Stimulated activated memory B cell treated with anti-CD40 and anti-IgM and Interleukin-4, amounts not matched to agents 10 μg/mL and 1 μg/mL and 100 μg/mL, for 72 hours (primary cell): ENCODE results near the gene AKAP3.
A peak's percentile ranks its signal among the peaks of the same experiment; 100 is the strongest.

Source experiments
- ATAC-seq: fragments of 150-1000 bp; cut with Tn5 transposase; 2 replicates; pipeline ENCODE4 v1.10.0; 2021
- H3K27ac Mint-ChIP-seq: one replicate; pipeline ENCODE4 v1.8.0; 2022; ENCODE audit warnings: mild to moderate bottlenecking, mixed read lengths
- H3K27me3 Mint-ChIP-seq: one replicate; pipeline ENCODE4 v1.8.0; 2022; ENCODE audit warnings: mixed read lengths
- H3K36me3 Mint-ChIP-seq: one replicate; pipeline ENCODE4 v1.8.0; 2022; ENCODE audit warnings: mixed read lengths
- H3K4me1 Mint-ChIP-seq: one replicate; pipeline ENCODE4 v1.8.0; 2022; ENCODE audit warnings: mixed read lengths
- H3K4me3 Mint-ChIP-seq: one replicate; pipeline ENCODE4 v1.8.0; 2022; ENCODE audit warnings: mild to moderate bottlenecking, moderate library complexity, mixed read lengths
- H3K9me3 Mint-ChIP-seq: one replicate; pipeline ENCODE4 v1.8.0; 2022; ENCODE audit warnings: mixed read lengths

The AKAP3 gene

DNA sequence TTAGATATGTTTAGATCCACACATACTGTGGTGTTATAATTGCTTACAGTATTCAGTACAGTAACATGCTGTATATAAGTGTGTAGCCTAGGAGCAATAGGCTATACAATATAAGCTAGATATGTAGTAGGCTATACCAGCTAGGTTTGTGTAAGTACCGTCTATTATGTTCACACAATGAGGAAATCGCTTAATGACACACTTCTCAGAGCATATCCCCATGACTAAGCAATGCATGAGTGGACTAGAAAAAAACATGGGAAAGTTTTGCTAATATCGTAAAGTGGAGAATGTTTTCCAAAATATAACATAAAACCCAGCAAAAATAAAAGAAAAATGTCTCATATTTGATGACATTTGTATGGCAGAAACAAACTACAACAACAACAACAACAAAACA is 27.3 kb downstream of the AKAP3 start:
- Mint-ChIP-seq H3K36me3 (no peaks in the 10 kb centered on the region), H3K27ac (no peak overlapping the region), H3K4me3 (no peak overlapping the region), H3K27me3 (no peaks in the 10 kb centered on the region), H3K9me3 (peaks cover 3% of the 10 kb centered on the region), H3K4me1 (no peaks in the 10 kb centered on the region)
- ATAC-seq: no peak

DNA sequence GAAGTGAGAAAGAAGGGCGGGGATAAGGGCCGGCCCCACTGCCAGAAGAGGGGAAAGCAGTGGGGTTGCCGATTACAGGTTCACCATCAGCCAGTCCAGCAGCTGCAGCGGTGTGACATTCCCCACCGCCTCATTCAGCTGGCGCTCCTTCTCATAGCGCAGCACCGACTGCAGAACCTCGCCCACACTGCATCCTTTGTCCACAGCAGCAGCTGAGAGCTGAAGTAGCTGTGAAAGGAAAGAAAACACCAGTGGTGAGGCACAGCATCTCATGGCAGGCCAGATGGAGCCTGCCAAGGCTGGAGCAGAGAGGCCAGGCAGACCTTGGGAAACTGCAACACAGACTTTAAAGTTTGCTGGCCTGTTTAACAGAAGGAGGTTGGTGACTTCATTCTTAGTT is 33.2 kb downstream of the AKAP3 start:
- no peak for ATAC-seq
- Mint-ChIP-seq H3K4me1 (no peaks in the 10 kb centered on the region), H3K27ac (no peak overlapping the region), H3K27me3 (no peaks in the 10 kb centered on the region), H3K36me3 (peaks cover 38% of the 10 kb centered on the region), H3K9me3 (no peaks in the 10 kb centered on the region), H3K4me3 (no peak overlapping the region)

DNA sequence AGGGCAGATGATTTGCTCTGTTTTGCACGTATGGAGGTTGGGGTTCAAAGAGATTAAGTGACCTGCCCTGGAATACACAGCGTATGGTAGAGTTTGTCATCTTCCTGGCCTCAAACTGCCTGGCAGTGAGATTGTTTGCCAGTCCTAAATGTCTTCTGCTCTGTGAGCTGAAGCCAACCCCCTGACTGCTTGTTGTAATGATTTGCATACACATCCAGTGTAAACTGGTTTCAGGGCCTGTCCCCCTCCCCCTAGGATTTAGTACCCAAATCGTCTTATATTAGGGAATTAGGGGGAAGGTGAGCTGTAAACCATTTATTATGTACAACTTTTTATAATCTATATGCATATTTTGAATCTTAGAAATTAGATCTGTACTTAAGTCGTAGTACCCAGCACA is 38.4 kb downstream of the AKAP3 start:
- no peaks in the 10 kb centered on the region for H3K9me3 Mint-ChIP-seq
- no peak overlapping the region for H3K27ac Mint-ChIP-seq
- H3K4me1 Mint-ChIP-seq: peaks cover 11% of the 10 kb centered on the region
- peaks cover 53% of the 10 kb centered on the region for H3K36me3 Mint-ChIP-seq
- ATAC-seq: no peak
- no peak overlapping the region for H3K4me3 Mint-ChIP-seq
- no peaks in the 10 kb centered on the region for H3K27me3 Mint-ChIP-seq

DNA sequence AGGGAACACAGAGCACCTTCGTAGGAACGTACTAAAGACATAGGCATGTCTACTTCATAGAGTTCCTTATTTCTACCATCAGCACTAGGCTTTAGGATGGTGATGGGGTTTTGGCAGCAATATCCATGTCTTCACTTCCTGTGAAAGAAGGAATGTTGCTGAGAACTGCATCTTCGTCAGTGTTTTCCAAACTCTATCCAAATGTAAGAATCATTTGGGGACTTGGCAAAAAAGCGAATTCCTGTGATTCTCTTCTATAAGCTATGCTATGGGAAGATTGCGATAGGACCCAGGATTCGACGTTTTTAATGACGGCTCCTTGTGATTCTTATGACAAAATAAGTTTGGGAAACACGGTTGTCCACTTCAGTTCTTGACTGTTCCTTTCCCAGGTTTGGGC is 39.8 kb downstream of the AKAP3 start:
- Mint-ChIP-seq H3K27ac (no peak overlapping the region), H3K9me3 (no peaks in the 10 kb centered on the region), H3K27me3 (no peaks in the 10 kb centered on the region), H3K4me3 (no peak overlapping the region), H3K4me1 (peaks cover 19% of the 10 kb centered on the region), H3K36me3 (peaks cover 39% of the 10 kb centered on the region)
- ATAC-seq: no peak

DNA sequence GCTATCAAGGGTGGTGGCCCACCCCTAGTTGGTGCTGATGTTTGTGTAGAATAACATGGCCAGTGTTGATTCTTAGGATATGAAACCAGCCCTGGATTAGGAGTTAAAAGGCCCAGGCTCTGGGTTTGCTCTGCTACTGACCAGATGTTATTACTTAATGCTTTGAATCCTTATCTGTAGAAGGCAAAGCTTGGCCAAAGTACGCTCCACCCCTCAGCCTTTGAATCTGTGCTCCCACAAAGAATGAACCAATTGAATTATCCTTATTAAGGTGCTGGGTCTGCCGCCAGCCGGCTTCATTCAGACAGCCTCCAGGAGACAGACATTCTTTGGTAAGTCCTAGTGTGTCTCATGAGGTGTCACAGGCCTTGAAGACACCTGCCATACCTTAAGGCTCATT is 41.8 kb downstream of the AKAP3 start:
- H3K4me1 Mint-ChIP-seq: peaks cover 19% of the 10 kb centered on the region
- H3K27ac Mint-ChIP-seq: no peak overlapping the region
- H3K27me3 Mint-ChIP-seq: no peaks in the 10 kb centered on the region
- H3K36me3 Mint-ChIP-seq: peaks cover 24% of the 10 kb centered on the region
- no peaks in the 10 kb centered on the region for H3K9me3 Mint-ChIP-seq
- ATAC-seq: no peak
- no peak overlapping the region for H3K4me3 Mint-ChIP-seq

DNA sequence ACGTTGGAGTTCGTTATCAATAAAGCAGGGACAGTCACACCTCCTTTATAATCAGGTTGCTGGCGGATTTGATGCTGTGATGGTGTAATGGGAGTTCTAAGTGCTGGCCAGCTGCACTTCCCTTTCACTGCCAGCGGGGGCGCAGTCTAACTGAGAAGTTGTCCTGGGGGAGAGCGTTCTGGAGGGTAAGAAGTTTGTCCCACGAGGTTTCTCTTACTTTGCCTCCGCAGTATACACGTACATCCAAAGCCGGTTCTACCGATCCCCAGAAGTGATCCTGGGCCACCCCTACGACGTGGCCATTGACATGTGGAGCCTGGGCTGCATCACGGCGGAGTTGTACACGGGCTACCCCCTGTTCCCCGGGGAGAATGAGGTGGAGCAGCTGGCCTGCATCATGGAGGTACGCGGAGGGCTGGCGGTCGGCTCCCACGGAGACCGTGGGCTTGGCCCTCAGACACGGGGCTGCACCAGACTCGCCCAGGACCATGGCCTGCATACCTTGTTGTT is 44.1 kb downstream of the AKAP3 start:
- Mint-ChIP-seq H3K9me3 (no peaks in the 10 kb centered on the region), H3K36me3 (peaks cover 10% of the 10 kb centered on the region), H3K4me1 (peaks cover 19% of the 10 kb centered on the region), H3K27me3 (no peaks in the 10 kb centered on the region), H3K4me3 (peak overlapping the region; percentile 99), H3K27ac (peak overlapping the region; percentile 90)
- peak; percentile 95 for ATAC-seq

DNA sequence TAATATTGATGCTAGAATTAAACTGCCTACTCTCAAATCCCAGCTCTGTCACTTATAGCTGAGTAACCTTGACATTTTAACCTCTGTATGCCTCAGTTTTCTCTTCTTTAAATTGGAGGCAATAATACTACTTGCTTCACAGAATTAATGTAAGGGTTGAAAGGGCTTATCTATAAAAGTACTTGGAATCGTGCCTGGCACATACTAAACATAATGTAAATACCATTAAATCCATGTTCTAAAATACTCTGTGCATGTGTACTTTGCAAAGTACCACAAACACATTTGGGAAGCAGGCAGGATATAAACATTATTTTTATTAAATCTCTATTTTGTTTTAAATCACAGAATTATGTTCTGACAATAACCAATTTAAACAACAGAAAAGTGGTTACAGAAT is 44.9 kb downstream of the AKAP3 start:
- no peaks in the 10 kb centered on the region for H3K27me3 Mint-ChIP-seq
- no peak overlapping the region for H3K27ac Mint-ChIP-seq
- H3K36me3 Mint-ChIP-seq: peaks cover 6% of the 10 kb centered on the region
- H3K4me1 Mint-ChIP-seq: peaks cover 19% of the 10 kb centered on the region
- no peak for ATAC-seq
- no peak overlapping the region for H3K4me3 Mint-ChIP-seq
- no peaks in the 10 kb centered on the region for H3K9me3 Mint-ChIP-seq

DNA sequence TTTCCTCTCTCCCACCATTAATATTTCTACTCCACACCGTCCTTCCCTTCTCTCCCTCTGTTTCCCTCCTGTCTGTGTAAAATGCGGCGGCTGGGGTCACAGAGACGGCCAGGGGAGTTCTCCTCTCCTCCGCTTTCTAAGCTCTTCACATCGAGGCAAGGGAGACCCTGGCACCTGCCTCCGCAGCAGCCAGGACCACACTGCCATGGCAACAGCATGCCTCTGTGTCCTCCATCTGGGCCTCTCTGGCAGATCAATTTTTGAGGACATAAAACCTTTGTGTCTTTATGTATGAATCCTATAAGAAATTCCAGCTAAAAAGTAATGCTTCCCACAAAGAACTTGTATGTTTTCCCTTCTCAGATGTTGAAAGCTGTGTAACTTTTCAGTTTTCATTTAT is 45.4 kb downstream of the AKAP3 start:
- no peaks in the 10 kb centered on the region for H3K27me3 Mint-ChIP-seq
- peaks cover 6% of the 10 kb centered on the region for H3K36me3 Mint-ChIP-seq
- no peak overlapping the region for H3K27ac Mint-ChIP-seq
- H3K4me1 Mint-ChIP-seq: peaks cover 19% of the 10 kb centered on the region
- ATAC-seq: no peak
- H3K4me3 Mint-ChIP-seq: no peak overlapping the region
- H3K9me3 Mint-ChIP-seq: no peaks in the 10 kb centered on the region

DNA sequence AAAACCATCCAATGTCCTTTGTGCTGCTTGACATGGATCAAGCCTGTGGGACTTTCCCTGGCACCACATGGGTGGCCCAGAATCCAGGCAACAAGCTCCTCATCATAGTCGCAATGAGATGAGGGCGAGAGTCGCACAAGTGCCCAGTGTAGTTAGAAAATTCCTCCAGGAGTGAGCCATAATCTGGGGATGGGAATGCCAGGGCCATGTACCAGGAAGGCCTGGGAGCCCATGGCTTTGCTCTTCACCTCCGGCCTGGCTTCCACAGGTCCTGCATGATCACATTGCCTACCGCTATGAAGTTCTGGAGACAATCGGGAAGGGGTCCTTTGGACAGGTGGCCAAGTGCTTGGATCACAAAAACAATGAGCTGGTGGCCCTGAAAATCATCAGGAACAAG is 53.0 kb downstream of the AKAP3 start:
- no peak for ATAC-seq
- Mint-ChIP-seq H3K4me3 (no peak overlapping the region), H3K27me3 (no peaks in the 10 kb centered on the region), H3K36me3 (peaks cover 22% of the 10 kb centered on the region), H3K4me1 (no peaks in the 10 kb centered on the region), H3K9me3 (no peaks in the 10 kb centered on the region), H3K27ac (no peak overlapping the region)

DNA sequence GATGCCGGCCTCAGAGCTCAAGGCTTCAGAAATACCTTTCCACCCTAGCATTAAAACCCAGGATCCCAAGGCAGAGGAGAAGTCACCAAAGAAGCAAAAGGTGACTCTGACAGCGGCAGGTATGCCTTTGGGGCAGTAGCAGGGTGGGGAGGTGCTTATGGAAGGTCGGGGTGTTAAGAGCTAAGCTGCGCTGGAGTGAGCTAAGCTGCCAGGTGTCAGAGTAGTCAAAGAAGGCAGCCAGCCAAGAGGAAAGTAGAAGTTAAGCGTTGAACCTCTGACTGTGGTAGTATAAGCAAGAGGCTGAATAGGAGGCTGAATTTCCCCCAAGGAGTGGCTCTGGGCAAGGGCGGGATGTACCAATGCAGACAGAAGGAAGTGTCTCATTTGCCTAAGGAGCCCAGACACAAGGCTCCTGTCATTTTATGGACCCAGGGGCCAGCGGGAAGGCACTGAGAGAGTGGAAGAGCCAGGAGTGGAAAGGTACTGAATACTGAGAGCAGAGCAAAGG is 57.6 kb downstream of the AKAP3 start:
- ATAC-seq: no peak
- Mint-ChIP-seq H3K27me3 (no peaks in the 10 kb centered on the region), H3K36me3 (peaks cover 23% of the 10 kb centered on the region), H3K9me3 (no peaks in the 10 kb centered on the region), H3K4me3 (no peak overlapping the region), H3K4me1 (no peaks in the 10 kb centered on the region), H3K27ac (no peak overlapping the region)

DNA sequence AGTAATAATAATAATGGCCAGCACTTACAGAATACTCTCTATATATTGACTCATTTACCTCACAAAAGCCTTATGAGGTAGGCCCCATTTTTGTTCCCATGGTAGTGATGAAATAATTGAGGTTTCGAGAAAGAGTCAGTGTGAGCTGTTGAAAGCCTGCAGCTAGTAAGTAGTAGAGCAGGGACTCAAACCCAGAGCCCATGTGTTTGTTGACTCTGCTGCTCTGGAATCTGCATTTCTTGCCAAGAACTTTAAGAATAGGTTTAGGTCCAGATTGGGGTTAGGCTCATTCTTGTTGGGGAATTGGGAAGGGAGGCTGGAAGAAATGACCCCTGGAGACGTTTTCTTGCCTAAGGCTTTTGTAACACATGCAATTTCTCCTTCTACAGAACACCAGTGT is 58.9 kb downstream of the AKAP3 start:
- Mint-ChIP-seq H3K4me1 (no peaks in the 10 kb centered on the region), H3K36me3 (peaks cover 22% of the 10 kb centered on the region), H3K27ac (no peak overlapping the region), H3K4me3 (no peak overlapping the region), H3K9me3 (no peaks in the 10 kb centered on the region), H3K27me3 (no peaks in the 10 kb centered on the region)
- ATAC-seq: no peak

DNA sequence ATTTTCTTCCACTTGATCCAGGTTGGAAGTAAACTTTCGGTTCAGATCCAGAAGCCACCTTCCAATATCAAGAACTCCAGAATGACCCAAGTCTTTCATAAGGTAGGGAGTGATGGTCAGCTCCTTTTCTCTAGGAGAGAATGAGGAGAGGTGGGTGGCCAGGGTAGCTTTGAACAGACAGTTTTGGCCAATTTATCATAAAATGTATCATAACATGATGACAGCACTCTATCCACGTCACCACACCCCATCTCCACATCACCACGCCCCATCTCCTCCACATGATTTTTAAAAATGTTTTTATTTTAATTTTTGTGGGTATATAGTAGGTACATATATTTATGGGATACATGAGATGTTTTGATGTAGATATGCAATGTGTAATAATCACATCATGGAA is 59.9 kb downstream of the AKAP3 start:
- no peak for ATAC-seq

DNA sequence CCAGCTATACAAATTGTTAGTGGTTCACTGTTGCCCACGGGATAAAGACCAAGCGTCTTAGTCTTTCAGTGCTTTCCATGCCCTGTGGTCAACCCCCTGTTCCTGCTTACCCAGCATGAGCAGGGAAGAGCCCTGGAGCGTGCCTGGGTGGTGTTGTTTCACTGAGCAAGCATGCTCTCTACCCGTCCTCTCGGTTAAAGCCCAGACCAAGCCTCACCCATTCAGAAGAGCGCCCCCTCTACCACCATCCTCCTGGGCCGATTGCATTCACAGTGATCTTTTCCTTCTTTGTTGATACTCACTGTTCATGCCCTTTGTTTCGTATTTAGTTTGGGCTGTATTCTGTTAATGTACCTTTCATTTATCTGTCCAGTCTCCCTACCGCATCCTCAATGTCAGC is 61.7 kb downstream of the AKAP3 start:
- ATAC-seq: no peak
- Mint-ChIP-seq H3K9me3 (no peaks in the 10 kb centered on the region), H3K27ac (no peak overlapping the region), H3K4me1 (peaks cover 10% of the 10 kb centered on the region), H3K27me3 (no peaks in the 10 kb centered on the region), H3K4me3 (no peak overlapping the region), H3K36me3 (peaks cover 17% of the 10 kb centered on the region)

More for the DNA sequence above, 59.9 kb downstream of the AKAP3 start:
- Mint-ChIP-seq H3K27me3 (no peaks in the 10 kb centered on the region), H3K9me3 (no peaks in the 10 kb centered on the region), H3K4me1 (peaks cover 6% of the 10 kb centered on the region), H3K27ac (no peak overlapping the region), H3K4me3 (no peak overlapping the region), H3K36me3 (peaks cover 22% of the 10 kb centered on the region)

DNA sequence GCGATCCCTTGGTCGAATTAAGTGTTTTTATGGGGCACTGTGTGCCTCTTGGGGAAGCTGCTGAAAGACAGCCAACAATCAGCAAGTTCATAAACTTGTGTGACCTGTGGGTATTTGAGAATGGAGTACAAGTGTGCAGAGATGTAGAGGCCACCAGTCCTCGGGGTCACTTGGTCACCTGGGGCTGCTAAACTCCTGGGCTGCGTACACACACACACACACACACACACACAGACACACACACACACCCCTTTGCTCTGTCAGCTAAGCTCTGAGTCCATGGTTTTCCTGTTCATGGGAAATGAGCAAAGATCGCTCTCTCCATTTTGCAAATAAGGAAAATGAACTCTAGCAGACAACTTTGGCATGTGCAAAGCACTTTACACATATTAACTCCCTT is 62.4 kb downstream of the AKAP3 start:
- no peaks in the 10 kb centered on the region for H3K9me3 Mint-ChIP-seq
- no peaks in the 10 kb centered on the region for H3K27me3 Mint-ChIP-seq
- H3K4me3 Mint-ChIP-seq: no peak overlapping the region
- peaks cover 16% of the 10 kb centered on the region for H3K36me3 Mint-ChIP-seq
- H3K4me1 Mint-ChIP-seq: peaks cover 10% of the 10 kb centered on the region
- no peak for ATAC-seq
- H3K27ac Mint-ChIP-seq: no peak overlapping the region

DNA sequence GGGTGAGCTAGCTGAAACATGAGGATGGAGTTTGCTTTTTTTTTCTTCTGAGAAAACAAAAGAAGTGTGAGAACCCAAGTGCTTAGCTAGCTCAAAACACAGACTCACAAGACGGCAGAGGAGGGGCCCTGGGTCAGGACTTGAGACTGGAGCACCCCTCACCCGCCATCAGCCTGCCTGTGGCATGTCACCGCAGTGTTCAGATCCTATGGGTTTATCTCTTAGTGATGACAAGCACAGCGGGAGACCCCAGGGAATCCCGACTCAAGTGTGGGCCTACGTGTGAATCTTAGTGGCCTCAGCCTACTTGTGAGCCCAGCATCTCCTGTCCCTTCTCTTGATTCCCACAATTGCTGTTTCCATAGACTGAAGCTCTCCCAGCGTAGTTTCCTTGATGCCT is 64.0 kb downstream of the AKAP3 start:
- Mint-ChIP-seq H3K36me3 (peaks cover 6% of the 10 kb centered on the region), H3K27me3 (no peaks in the 10 kb centered on the region), H3K4me1 (peaks cover 21% of the 10 kb centered on the region), H3K4me3 (no peak overlapping the region), H3K9me3 (no peaks in the 10 kb centered on the region), H3K27ac (no peak overlapping the region)
- ATAC-seq: no peak

DNA sequence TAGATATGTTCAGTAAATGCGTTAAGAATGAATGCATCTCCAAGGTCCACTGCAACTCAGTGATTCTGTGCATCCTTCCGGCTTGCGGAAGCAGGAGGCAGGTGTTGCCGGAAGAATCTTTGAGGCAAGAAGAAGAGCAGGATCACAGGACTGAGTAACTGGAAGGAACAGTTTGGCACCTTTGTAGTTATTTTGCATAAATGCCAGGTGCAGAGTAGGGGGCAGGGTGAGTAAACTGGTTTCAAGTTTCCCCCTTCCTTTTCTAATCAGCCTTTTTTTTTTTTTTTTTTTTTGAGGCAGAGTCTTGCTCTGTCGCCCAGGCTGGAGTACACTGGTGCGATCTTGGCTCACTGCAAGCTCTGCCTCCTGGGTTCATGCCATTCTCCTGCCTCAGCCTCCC is 64.6 kb downstream of the AKAP3 start:
- no peak for ATAC-seq
- no peak overlapping the region for H3K27ac Mint-ChIP-seq

DNA sequence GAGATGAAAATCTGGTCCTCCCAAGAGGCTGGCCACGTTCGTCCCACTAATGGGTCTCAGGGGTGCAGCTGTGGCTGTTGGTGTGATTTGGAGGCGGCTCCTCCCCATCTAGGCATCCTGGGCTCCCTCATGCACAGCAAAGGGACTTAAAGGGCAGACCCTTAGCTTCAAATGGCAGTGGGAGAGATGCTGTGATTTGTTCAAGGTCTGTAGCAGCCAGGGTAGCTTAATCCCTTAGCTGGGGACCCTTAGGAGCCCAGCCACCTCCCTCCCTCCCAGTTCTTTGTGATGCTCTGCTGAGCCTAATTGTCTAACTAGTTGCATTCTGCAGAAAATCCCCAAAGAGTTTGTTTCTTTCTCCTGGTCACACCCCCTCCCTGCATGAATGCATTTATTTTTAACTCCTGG is 68.6 kb downstream of the AKAP3 start:
- no peak overlapping the region for H3K4me3 Mint-ChIP-seq
- H3K4me1 Mint-ChIP-seq: peaks cover 22% of the 10 kb centered on the region
- H3K9me3 Mint-ChIP-seq: no peaks in the 10 kb centered on the region
- H3K36me3 Mint-ChIP-seq: no peaks in the 10 kb centered on the region
- H3K27ac Mint-ChIP-seq: peak overlapping the region; percentile 21
- no peak for ATAC-seq
- H3K27me3 Mint-ChIP-seq: no peaks in the 10 kb centered on the region

More for the DNA sequence above, 64.6 kb downstream of the AKAP3 start:
- no peaks in the 10 kb centered on the region for H3K36me3 Mint-ChIP-seq
- no peak overlapping the region for H3K4me3 Mint-ChIP-seq
- peaks cover 22% of the 10 kb centered on the region for H3K4me1 Mint-ChIP-seq
- no peaks in the 10 kb centered on the region for H3K27me3 Mint-ChIP-seq
- H3K9me3 Mint-ChIP-seq: no peaks in the 10 kb centered on the region
